DND-41 (cell line): ENCODE measurements around the gene AKR7A3.

Experiments
- CTCF ChIP-seq: IDR thresholded peaks from 2 replicates; pipeline ENCODE4 v1.5.1; 2012; ENCODE audit warnings: borderline replicate concordance, low read length, moderate library complexity, mild to moderate bottlenecking; ENCODE audit not compliant: poor library complexity, severe bottlenecking; ENCODE audit errors: extremely low read depth
- EZH2 ChIP-seq: IDR thresholded peaks from 3 replicates; pipeline ENCODE4 v1.6.1; 2012; ENCODE audit warnings: borderline replicate concordance, low read depth, mild to moderate bottlenecking, moderate library complexity, low read length, inconsistent platforms; ENCODE audit not compliant: severe bottlenecking

GRCh38 chr1:19294638-19295037 lies 6.1 kb upstream of the AKR7A3 start:
- TF ChIP-seq EZH2 (no peak), CTCF (no peak)
